K562 treated with DMSO at 1 percent for 4 hours (cell line): ENCODE results near the gene CYP1A2. TPM values are rescaled to one million over a fixed set of nuclear protein-coding genes. Genes with fewer than 3 reads are reported as not detected.

Experiments used
- total RNA-seq: library from RNA; unstranded; fragments of 300-600 nt; gene quantifications from 2 replicates; pipeline ENCODE4 v1.2.3, GENCODE V29; 2022; ENCODE audit not compliant: insufficient read depth

CYP1A2 gene
- not detected in 2 replicates for total RNA-seq

GRCh38 chr15:74748322-74748946 is at the start of gene CYP1A2:
TSS of gene CYP1A2 (plus strand) at chr15:74748845. CDS start at chr15:74749739, 894 bp downstream.

GRCh38 chr15:74725225-74725774 is 23.3 kb upstream of the CYP1A2 start, which contains the start of gene CYP1A1:
TSS of gene CYP1A1 (minus strand) at chr15:74725528. CDS start at chr15:74723097, 2,431 bp downstream.

GRCh38 chr15:74781431-74782258 is 33.0 kb downstream of the CYP1A2 start, which contains the start of gene CSK:
TSS of gene CSK (plus strand) at chr15:74782080. CDS start at chr15:74798298, 16,218 bp downstream.

Other genes with a start within 250 kb of the CYP1A2 start
- 26.6 and 31.8 TPM in 2 replicates for gene ARID3B, start 207.6 kb upstream of the CYP1A2 start, total RNA-seq
- 91.1 and 98.4 TPM in 2 replicates for gene CLK3, start 133.0 kb upstream of the CYP1A2 start, total RNA-seq
- 35.2 and 35.8 TPM in 2 replicates for gene EDC3, start 52.8 kb upstream of the CYP1A2 start, total RNA-seq
- gene CYP1A1, start 23.3 kb upstream of the CYP1A2 start, total RNA-seq = not detected in 2 replicates
- 53.9 and 57.3 TPM in 2 replicates for gene CSK, start 33.2 kb downstream of the CYP1A2 start, total RNA-seq
- gene LMAN1L, start 64.0 kb downstream of the CYP1A2 start, total RNA-seq = not detected in 2 replicates
- gene CPLX3, start 77.8 kb downstream of the CYP1A2 start, total RNA-seq = not detected in 2 replicates
- 38.7 and 46.4 TPM in 2 replicates for gene ULK3, start 94.3 kb downstream of the CYP1A2 start, total RNA-seq
- gene SCAMP2, start 124.5 kb downstream of the CYP1A2 start, total RNA-seq = 47.9 and 62.8 TPM in 2 replicates
- 24.6 and 27.3 TPM in 2 replicates for gene MPI, start 141.2 kb downstream of the CYP1A2 start, total RNA-seq
- gene FAM219B, start 158.0 kb downstream of the CYP1A2 start, total RNA-seq = 19.1 and 21.2 TPM in 2 replicates
- gene COX5A, start 189.2 kb downstream of the CYP1A2 start, total RNA-seq = 340 and 400 TPM in 2 replicates
- gene RPP25, start 207.9 kb downstream of the CYP1A2 start, total RNA-seq = 9.7 and 13.6 TPM in 2 replicates
- gene SCAMP5, start 246.7 kb downstream of the CYP1A2 start, total RNA-seq = not detected in 2 replicates